Measurements from ENCODE around the gene PLIN1.

- TF ChIP-seq, protein P1, sequence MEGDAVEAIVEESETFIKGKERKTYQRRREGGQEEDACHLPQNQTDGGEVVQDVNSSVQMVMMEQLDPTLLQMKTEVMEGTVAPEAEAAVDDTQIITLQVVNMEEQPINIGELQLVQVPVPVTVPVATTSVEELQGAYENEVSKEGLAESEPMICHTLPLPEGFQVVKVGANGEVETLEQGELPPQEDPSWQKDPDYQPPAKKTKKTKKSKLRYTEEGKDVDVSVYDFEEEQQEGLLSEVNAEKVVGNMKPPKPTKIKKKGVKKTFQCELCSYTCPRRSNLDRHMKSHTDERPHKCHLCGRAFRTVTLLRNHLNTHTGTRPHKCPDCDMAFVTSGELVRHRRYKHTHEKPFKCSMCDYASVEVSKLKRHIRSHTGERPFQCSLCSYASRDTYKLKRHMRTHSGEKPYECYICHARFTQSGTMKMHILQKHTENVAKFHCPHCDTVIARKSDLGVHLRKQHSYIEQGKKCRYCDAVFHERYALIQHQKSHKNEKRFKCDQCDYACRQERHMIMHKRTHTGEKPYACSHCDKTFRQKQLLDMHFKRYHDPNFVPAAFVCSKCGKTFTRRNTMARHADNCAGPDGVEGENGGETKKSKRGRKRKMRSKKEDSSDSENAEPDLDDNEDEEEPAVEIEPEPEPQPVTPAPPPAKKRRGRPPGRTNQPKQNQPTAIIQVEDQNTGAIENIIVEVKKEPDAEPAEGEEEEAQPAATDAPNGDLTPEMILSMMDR (IDR thresholded peaks at IDR 0.05; ENCODE audit: poor library complexity), result no peak
- no peak for TF ChIP-seq EZH2phosphoT487 (IDR thresholded peaks at IDR 0.05; ENCODE audit: low read depth, severe bottlenecking, unreplicated experiment)
Observed at GRCh38 chr15:89649716-89650115, 29.5 kb downstream of the PLIN1 start.
